Choroid plexus epithelial cell (primary cell): ENCODE results near the gene TCERG1L.
A peak's percentile ranks its signal among the peaks of the same experiment; 100 is the strongest.

Source experiments
- DNase-seq: peaks from one replicate; pipeline ENCODE4 v3.0.0-alpha.2; 2010; ENCODE audit warnings: low read depth
- H3K4me3 ChIP-seq: 2 replicates; pipeline ENCODE4 v1.5.1; 2011; ENCODE audit warnings: low read depth, mild to moderate bottlenecking, control low read depth, low read length, moderate library complexity
- CTCF ChIP-seq: conservative IDR thresholded peaks from 2 replicates; pipeline ENCODE4 v1.5.1; 2011; ENCODE audit warnings: low read depth, mild to moderate bottlenecking, control low read depth, inconsistent platforms, low read length, moderate library complexity

TCERG1L gene

DNA sequence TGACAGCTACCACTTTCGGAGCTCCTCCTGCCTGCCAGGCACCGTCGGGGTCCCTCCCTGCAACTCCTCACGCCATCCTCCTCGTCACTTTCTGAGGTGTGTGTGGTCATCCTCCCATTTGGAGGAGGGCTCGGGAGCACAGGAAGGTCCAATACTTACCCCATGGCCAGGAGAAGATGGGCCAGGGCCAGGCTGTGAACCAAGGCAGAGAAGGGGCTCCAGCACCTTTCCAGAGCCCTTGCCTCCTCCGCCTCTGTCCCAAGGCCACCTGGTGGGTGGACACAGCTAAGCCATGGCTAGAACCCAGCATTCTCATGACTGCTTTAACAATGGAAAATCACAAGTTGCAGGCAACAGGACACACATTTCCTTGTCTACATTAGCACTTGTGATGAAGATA, 215.5 kb downstream of the TCERG1L start:
- no peak overlapping the region for H3K4me3 ChIP-seq
- no peak for DNase-seq
- no peak for TF ChIP-seq CTCF

DNA sequence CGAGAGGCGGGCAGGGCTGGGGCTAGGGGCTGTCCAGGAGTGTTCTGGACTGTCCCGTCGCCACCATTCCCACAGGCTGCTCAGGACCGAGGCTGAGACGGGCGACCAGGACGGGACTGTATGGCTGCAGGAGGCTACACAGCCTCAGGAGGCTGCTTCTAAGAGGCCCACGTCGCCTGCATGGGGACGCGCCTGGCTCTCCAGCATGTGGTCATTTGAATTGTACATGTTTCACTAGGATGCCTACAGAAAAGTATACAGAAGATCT, 216.3 kb downstream of the TCERG1L start:
- TF ChIP-seq CTCF = no peak
- no peak overlapping the region for H3K4me3 ChIP-seq
- no peak for DNase-seq

- peak; percentile 33 for DNase-seq
- no peak for TF ChIP-seq CTCF
- no peak overlapping the region for H3K4me3 ChIP-seq
Observed at GRCh38 chr10:131094527-131095312, 216.8 kb downstream of the TCERG1L start.

DNA sequence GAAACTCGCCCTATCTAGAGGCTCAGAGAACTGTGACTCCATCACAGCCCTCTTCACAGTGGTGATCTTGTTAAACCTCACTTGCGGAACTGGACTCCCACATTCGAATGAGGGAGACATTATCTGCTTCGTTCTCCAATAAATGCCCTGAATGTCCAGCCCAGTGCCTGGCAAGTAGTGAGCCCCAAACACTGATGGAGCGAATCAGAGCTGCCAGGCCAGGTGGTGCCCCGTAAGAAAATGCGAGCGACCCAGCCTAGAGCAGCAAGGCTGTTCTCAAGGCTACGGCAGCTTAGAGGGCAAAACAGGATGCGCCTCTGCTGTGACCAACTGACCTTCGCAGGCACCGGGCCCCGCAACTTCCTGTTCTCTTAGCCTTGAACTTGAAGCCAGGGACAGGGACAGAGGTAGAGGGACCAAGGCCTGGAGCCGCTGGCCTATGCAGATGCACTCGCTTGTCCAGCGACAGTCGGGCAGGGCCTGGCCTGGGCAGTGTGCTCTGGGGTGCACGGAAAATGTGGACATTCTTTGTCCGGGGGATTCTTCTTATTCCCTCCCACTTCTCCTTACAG, 217.6 kb downstream of the TCERG1L start:
- DNase-seq = no peak
- TF ChIP-seq CTCF = no peak
- H3K4me3 ChIP-seq = no peak overlapping the region

DNA sequence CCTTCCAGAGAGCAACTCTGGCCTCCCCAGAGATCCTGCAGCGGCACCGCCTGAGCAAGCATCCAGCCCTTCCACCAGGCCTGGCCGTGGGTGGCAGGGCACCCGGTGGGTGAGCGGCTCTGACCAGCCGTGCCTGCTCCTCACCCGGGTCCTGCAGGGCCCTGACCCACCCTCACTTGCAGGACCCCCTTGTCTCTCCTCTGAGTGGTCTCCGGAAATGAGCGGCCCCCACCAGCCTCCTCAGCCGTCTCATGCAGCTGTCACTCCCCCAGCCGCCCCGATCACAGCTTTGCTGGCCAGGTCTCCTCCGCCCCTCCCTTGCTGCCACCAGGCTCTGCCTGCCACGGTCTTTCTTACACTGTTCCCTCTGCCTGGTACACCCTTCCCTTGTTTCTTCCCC, 218.2 kb downstream of the TCERG1L start:
- no peak for DNase-seq
- no peak for TF ChIP-seq CTCF
- no peak overlapping the region for H3K4me3 ChIP-seq

- DNase-seq = no peak
- TF ChIP-seq CTCF = no peak
- no peak overlapping the region for H3K4me3 ChIP-seq
Observed at GRCh38 chr10:131092876-131093275, 218.6 kb downstream of the TCERG1L start.

- no peak overlapping the region for H3K4me3 ChIP-seq
- TF ChIP-seq CTCF = no peak
- no peak for DNase-seq
Observed at GRCh38 chr10:131092386-131092785, 219.1 kb downstream of the TCERG1L start.
